Lower lobe of right lung (tissue), 2 donors: Measurements from ENCODE around the gene MYZAP. TPM values are rescaled to one million over a fixed set of nuclear protein-coding genes. Genes with fewer than 3 reads are reported as not detected.

Experiments used
- ATAC-seq, 2 donors: fragments of 200-7000 bp; cut with Tn5 transposase; one replicate each; pipeline ENCODE4 v1.9.1; 2020 to 2022; ENCODE audit warnings: mild to moderate bottlenecking in 2 of 2, moderate library complexity in 2 of 2
- DNase-seq: peaks from one replicate; pipeline ENCODE4 v3.0.0-alpha.2; 2020
- H3K27ac ChIP-seq: fragments of 200-600 bp; one replicate; pipeline ENCODE4 v1.8.0; 2022
- H3K27me3 ChIP-seq: fragments of 200-600 bp; one replicate; pipeline ENCODE4 v1.8.0; 2022; ENCODE audit warnings: low read depth
- H3K36me3 ChIP-seq: fragments of 200-600 bp; one replicate; pipeline ENCODE4 v1.8.0; 2022; ENCODE audit warnings: mild to moderate bottlenecking
- H3K4me1 ChIP-seq: fragments of 200-600 bp; one replicate; pipeline ENCODE4 v1.8.0; 2022
- H3K4me3 ChIP-seq: fragments of 200-600 bp; one replicate; pipeline ENCODE4 v1.8.0; 2022; ENCODE audit warnings: mild to moderate bottlenecking
- H3K9me3 ChIP-seq: fragments of 200-600 bp; one replicate; pipeline ENCODE4 v1.8.0; 2022
- intact Hi-C: fragments of 100-400 bp; cut with DNase I; formaldehyde crosslinking; loops from one replicate; pipeline ENCODE4 v1.11.0; 2022
- total RNA-seq: library from RNA; stranded (reverse); fragmentation: NEBNext Ultra II Directional; extraction: Animal tissue kit (Norgen Biotek cat#: 25700); gene quantifications from one replicate; pipeline ENCODE4 v1.2.1, GENCODE V29; 2021
- TF ChIP-seq, protein P1 (sequence below): fragments of 200-600 bp; IDR thresholded peaks from one replicate; pipeline ENCODE4 v1.8.0; 2022; ENCODE audit warnings: antibody characterized with exemption, mild to moderate bottlenecking
- donor health status: DM: no; HTN: yes; CAD: no; lungs with severe emphysema.

The MYZAP gene
- total RNA-seq, 1 donor from 2014 or later, result 41.3 TPM

DNA sequence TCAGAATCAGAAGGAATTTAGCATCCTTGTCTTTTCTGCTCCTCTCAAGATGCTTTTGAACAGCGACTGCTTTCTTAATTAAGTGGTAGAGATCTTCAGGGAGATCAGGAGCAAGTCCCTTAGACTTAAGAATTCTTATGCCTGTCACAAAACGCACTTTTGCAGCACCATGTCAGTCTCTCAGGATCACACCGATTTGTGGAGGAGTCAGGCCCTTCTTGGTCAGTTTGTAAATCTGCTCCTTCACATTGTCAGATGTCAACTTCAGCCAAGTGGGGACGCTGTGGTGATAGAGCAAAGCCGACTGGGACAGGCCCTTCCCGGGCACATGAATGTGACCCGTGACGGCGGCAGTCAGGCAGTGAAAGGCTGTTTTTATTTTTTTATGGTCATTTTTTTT, 35.7 kb upstream of the MYZAP start:
- Histone ChIP-seq H3K27me3 (no peaks in the 10 kb centered on the region), H3K4me3 (no peak overlapping the region), H3K9me3 (no peaks in the 10 kb centered on the region), H3K27ac (no peak overlapping the region), H3K36me3 (no peaks in the 10 kb centered on the region), H3K4me1 (peaks cover 37% of the 10 kb centered on the region)
- no peak for ATAC-seq
- intact Hi-C loops, result no loop called here
- TF ChIP-seq, protein P1, sequence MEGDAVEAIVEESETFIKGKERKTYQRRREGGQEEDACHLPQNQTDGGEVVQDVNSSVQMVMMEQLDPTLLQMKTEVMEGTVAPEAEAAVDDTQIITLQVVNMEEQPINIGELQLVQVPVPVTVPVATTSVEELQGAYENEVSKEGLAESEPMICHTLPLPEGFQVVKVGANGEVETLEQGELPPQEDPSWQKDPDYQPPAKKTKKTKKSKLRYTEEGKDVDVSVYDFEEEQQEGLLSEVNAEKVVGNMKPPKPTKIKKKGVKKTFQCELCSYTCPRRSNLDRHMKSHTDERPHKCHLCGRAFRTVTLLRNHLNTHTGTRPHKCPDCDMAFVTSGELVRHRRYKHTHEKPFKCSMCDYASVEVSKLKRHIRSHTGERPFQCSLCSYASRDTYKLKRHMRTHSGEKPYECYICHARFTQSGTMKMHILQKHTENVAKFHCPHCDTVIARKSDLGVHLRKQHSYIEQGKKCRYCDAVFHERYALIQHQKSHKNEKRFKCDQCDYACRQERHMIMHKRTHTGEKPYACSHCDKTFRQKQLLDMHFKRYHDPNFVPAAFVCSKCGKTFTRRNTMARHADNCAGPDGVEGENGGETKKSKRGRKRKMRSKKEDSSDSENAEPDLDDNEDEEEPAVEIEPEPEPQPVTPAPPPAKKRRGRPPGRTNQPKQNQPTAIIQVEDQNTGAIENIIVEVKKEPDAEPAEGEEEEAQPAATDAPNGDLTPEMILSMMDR, result no peak
- no peak for DNase-seq

DNA sequence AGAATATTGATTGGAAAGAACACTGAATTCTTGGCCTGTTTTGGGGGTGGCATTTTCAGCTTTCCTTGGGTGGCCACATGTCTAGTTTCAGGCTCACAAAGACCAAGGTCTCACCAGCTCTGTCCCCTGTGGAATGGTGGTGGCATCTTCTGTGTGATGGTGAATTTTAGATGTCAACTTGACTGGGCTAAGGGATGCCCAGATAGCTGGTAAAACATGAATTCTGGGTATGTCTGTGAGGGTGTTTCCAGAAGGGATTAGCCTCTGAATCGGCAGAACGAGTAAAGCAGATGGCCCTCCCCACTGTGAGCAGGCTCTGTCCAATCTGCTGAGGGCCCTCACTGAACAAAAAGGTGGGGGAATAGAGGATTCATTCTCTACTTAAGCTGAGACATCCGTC, 34.4 kb upstream of the MYZAP start:
- no peaks in the 10 kb centered on the region for H3K36me3 ChIP-seq
- H3K4me1 ChIP-seq, result peaks cover 31% of the 10 kb centered on the region
- no peak overlapping the region for H3K27ac ChIP-seq
- no peak for DNase-seq
- H3K27me3 ChIP-seq, result no peaks in the 10 kb centered on the region
- no peak overlapping the region for H3K4me3 ChIP-seq
- TF ChIP-seq, protein P1, result no peak
- ATAC-seq, result no peak
- H3K9me3 ChIP-seq, result no peaks in the 10 kb centered on the region
- intact Hi-C loops, result no loop called here

- DNase-seq, result no peak
- TF ChIP-seq, protein P1, result no peak
Measured at GRCh38 chr15:57557810-57558209, 33.9 kb upstream of the MYZAP start.

GRCh38 chr15:57559875-57560274, 31.8 kb upstream of the MYZAP start:
- DNase-seq, result peak; percentile 71
- no peaks in the 10 kb centered on the region for H3K27me3 ChIP-seq
- TF ChIP-seq, protein P1, result peak; percentile 87
- H3K4me1 ChIP-seq, result peaks cover 18% of the 10 kb centered on the region
- peak; percentile 84 to 91 for ATAC-seq
- intact Hi-C loops, result no loop called here
- H3K4me3 ChIP-seq, result no peak overlapping the region
- no peak overlapping the region for H3K27ac ChIP-seq
- no peaks in the 10 kb centered on the region for H3K36me3 ChIP-seq
- no peaks in the 10 kb centered on the region for H3K9me3 ChIP-seq

More at GRCh38 chr15:57557810-57558209, 33.9 kb upstream of the MYZAP start:
- no peaks in the 10 kb centered on the region for H3K36me3 ChIP-seq
- H3K27ac ChIP-seq, result no peak overlapping the region
- H3K9me3 ChIP-seq, result no peaks in the 10 kb centered on the region
- intact Hi-C loops, result no loop called here
- peaks cover 26% of the 10 kb centered on the region for H3K4me1 ChIP-seq
- no peak overlapping the region for H3K4me3 ChIP-seq
- H3K27me3 ChIP-seq, result no peaks in the 10 kb centered on the region
- no peak for ATAC-seq

GRCh38 chr15:57561041-57561711, 30.5 kb upstream of the MYZAP start:
- Histone ChIP-seq H3K9me3 (no peaks in the 10 kb centered on the region), H3K4me1 (peaks cover 16% of the 10 kb centered on the region), H3K27ac (no peak overlapping the region), H3K27me3 (no peaks in the 10 kb centered on the region), H3K36me3 (no peaks in the 10 kb centered on the region), H3K4me3 (no peak overlapping the region)
- intact Hi-C loops, result no loop called here
- TF ChIP-seq, protein P1, result peak; percentile 95
- ATAC-seq, result peak; percentile 94 to 95
- DNase-seq, result peak; percentile 58
